Measurements from ENCODE around the gene PCSK5. TPM values are rescaled to one million over a fixed set of nuclear protein-coding genes. Genes with fewer than 3 reads are reported as not detected.
"Not testable (repeated sequence)": the region's sequence is repeated elsewhere in the genome, so short reads cannot be mapped to it uniquely, and the experiment has no call there.

The PCSK5 gene
- total RNA-seq, 1 donor from 2014 or later, result 0.79 TPM

GRCh38 chr9:75962662-75963036, 72.2 kb downstream of the PCSK5 start:
- DNase-seq (ENCODE audit: low read depth in 2 of 2), result no peak

- DNase-seq (ENCODE audit: low read depth in 2 of 2), result not testable (repeated sequence)
Measured at GRCh38 chr9:75963321-75963720, 72.8 kb downstream of the PCSK5 start.

- no peak for DNase-seq (ENCODE audit: low read depth in 2 of 2)
Measured at GRCh38 chr9:75964427-75964826, 74.0 kb downstream of the PCSK5 start.

GRCh38 chr9:75965231-75965630, 74.8 kb downstream of the PCSK5 start:
- no peak for DNase-seq (ENCODE audit: low read depth in 2 of 2)

- no peak for DNase-seq (ENCODE audit: low read depth in 2 of 2)
Measured at GRCh38 chr9:75967556-75967955, 77.1 kb downstream of the PCSK5 start.

- no peak for DNase-seq (ENCODE audit: low read depth in 2 of 2)
Measured at GRCh38 chr9:75974016-75974766, 83.7 kb downstream of the PCSK5 start.

- no peak for DNase-seq (ENCODE audit: low read depth in 2 of 2)
Measured at GRCh38 chr9:75975071-75975470, 84.6 kb downstream of the PCSK5 start.

- no peak for DNase-seq (ENCODE audit: low read depth in 2 of 2)
Measured at GRCh38 chr9:75976549-75976948, 86.1 kb downstream of the PCSK5 start.

- peak; percentile 1 to 28 for DNase-seq (ENCODE audit: low read depth in 2 of 2)
Measured at GRCh38 chr9:75979362-75979761, 88.9 kb downstream of the PCSK5 start.

GRCh38 chr9:75983319-75984045, 93.0 kb downstream of the PCSK5 start:
- DNase-seq (ENCODE audit: low read depth in 2 of 2), result no peak

GRCh38 chr9:75985515-75985914, 95.0 kb downstream of the PCSK5 start:
- DNase-seq (ENCODE audit: low read depth in 2 of 2), result no peak

- no peak for DNase-seq (ENCODE audit: low read depth in 2 of 2)
Measured at GRCh38 chr9:75988663-75989062, 98.2 kb downstream of the PCSK5 start.

GRCh38 chr9:75990156-75990555, 99.7 kb downstream of the PCSK5 start:
- DNase-seq (ENCODE audit: low read depth in 2 of 2), result no peak

- DNase-seq (ENCODE audit: low read depth in 2 of 2), result no peak
Measured at GRCh38 chr9:75990576-75991304, 100.3 kb downstream of the PCSK5 start.

- DNase-seq (ENCODE audit: low read depth in 2 of 2), result no peak
Measured at GRCh38 chr9:75992482-75993206, 102.2 kb downstream of the PCSK5 start.

GRCh38 chr9:75993434-75993833, 103.0 kb downstream of the PCSK5 start:
- peak in 1 of 2 donors; percentile 78 for DNase-seq (ENCODE audit: low read depth in 2 of 2)

- no peak for DNase-seq (ENCODE audit: low read depth in 2 of 2)
Measured at GRCh38 chr9:75995066-75995465, 104.6 kb downstream of the PCSK5 start.

- no peak for DNase-seq (ENCODE audit: low read depth in 2 of 2)
Measured at GRCh38 chr9:75996726-75997125, 106.3 kb downstream of the PCSK5 start.

- DNase-seq (ENCODE audit: low read depth in 2 of 2), result no peak
Measured at GRCh38 chr9:75997206-75997605, 106.7 kb downstream of the PCSK5 start.

GRCh38 chr9:75998096-75998780, 107.8 kb downstream of the PCSK5 start:
- no peak for DNase-seq (ENCODE audit: low read depth in 2 of 2)

GRCh38 chr9:76001459-76001858, 111.0 kb downstream of the PCSK5 start:
- DNase-seq (ENCODE audit: low read depth in 2 of 2), result no peak
